Stimulated activated memory B cell treated with anti-CD40 and anti-IgM and Interleukin-4, amounts not matched to agents 10 μg/mL and 1 μg/mL and 100 μg/mL, for 72 hours (primary cell): ENCODE data around the gene TNNT1.

Experiments
- ATAC-seq: fragments of 150-1000 bp; cut with Tn5 transposase; 2 replicates; pipeline ENCODE4 v1.10.0; 2021
- H3K27ac Mint-ChIP-seq: one replicate; pipeline ENCODE4 v1.8.0; 2022; ENCODE audit warnings: mild to moderate bottlenecking, mixed read lengths
- H3K27me3 Mint-ChIP-seq: one replicate; pipeline ENCODE4 v1.8.0; 2022; ENCODE audit warnings: mixed read lengths
- H3K36me3 Mint-ChIP-seq: one replicate; pipeline ENCODE4 v1.8.0; 2022; ENCODE audit warnings: mixed read lengths
- H3K4me1 Mint-ChIP-seq: one replicate; pipeline ENCODE4 v1.8.0; 2022; ENCODE audit warnings: mixed read lengths
- H3K4me3 Mint-ChIP-seq: one replicate; pipeline ENCODE4 v1.8.0; 2022; ENCODE audit warnings: mild to moderate bottlenecking, moderate library complexity, mixed read lengths
- H3K9me3 Mint-ChIP-seq: one replicate; pipeline ENCODE4 v1.8.0; 2022; ENCODE audit warnings: mixed read lengths

Gene TNNT1

GRCh38 chr19:55133639-55134444 is 15.2 kb downstream of the TNNT1 start:
- peak; percentile 74 for ATAC-seq
- H3K27me3 Mint-ChIP-seq = peaks cover 69% of the 10 kb centered on the region
- peak overlapping the region; percentile 35 for H3K4me3 Mint-ChIP-seq
- no peak overlapping the region for H3K27ac Mint-ChIP-seq
- H3K4me1 Mint-ChIP-seq = peaks cover 16% of the 10 kb centered on the region
- H3K9me3 Mint-ChIP-seq = no peaks in the 10 kb centered on the region
- H3K36me3 Mint-ChIP-seq = no peaks in the 10 kb centered on the region

- H3K9me3 Mint-ChIP-seq = no peaks in the 10 kb centered on the region
- no peaks in the 10 kb centered on the region for H3K36me3 Mint-ChIP-seq
- no peak overlapping the region for H3K27ac Mint-ChIP-seq
- H3K4me1 Mint-ChIP-seq = peaks cover 16% of the 10 kb centered on the region
- H3K27me3 Mint-ChIP-seq = peaks cover 69% of the 10 kb centered on the region
- no peak overlapping the region for H3K4me3 Mint-ChIP-seq
- ATAC-seq = no peak
Observed at GRCh38 chr19:55132453-55133129, 16.4 kb downstream of the TNNT1 start.

- no peak overlapping the region for H3K4me3 Mint-ChIP-seq
- H3K36me3 Mint-ChIP-seq = no peaks in the 10 kb centered on the region
- no peak overlapping the region for H3K27ac Mint-ChIP-seq
- H3K9me3 Mint-ChIP-seq = no peaks in the 10 kb centered on the region
- peaks cover 69% of the 10 kb centered on the region for H3K27me3 Mint-ChIP-seq
- peaks cover 16% of the 10 kb centered on the region for H3K4me1 Mint-ChIP-seq
- no peak for ATAC-seq
Observed at GRCh38 chr19:55131421-55131820, 17.6 kb downstream of the TNNT1 start.

GRCh38 chr19:55119053-55119452 is 30.0 kb downstream of the TNNT1 start:
- H3K4me3 Mint-ChIP-seq = peak overlapping the region; percentile 5
- no peak overlapping the region for H3K27ac Mint-ChIP-seq
- peaks cover 29% of the 10 kb centered on the region for H3K4me1 Mint-ChIP-seq
- H3K9me3 Mint-ChIP-seq = no peaks in the 10 kb centered on the region
- no peak for ATAC-seq
- H3K36me3 Mint-ChIP-seq = peaks cover 6% of the 10 kb centered on the region
- H3K27me3 Mint-ChIP-seq = peaks cover 15% of the 10 kb centered on the region

DNA sequence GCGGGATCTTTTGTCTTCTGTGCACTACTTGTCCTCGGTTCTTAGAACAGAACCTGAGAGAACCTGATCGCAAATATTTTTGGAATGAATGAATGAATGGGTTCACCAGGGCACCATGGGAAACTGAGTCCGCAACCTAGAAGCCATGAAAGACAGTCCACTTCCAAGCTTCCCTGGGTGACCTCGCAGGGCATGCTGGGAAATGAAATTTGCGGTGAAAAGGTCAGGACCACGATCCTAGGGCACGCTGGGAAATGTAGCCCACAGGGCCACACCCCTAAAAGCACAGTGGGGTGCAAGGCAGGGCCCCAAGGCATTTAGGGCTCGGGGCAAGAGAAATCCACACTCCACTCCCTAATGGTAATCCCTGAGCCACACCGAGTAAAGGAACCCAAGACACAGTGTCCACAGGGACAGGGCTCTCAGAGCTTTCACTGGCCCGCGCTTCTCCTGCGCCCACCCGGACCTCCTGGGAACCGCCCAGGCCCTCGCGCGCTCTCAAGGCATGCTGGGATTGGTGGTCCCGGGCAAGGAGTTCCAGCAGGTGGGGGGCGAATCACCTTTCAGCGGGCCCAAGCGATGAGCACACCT is 30.5 kb downstream of the TNNT1 start:
- no peak for ATAC-seq
- Mint-ChIP-seq H3K36me3 (peaks cover 6% of the 10 kb centered on the region), H3K4me3 (peak overlapping the region; percentile 89), H3K9me3 (no peaks in the 10 kb centered on the region), H3K27me3 (peaks cover 10% of the 10 kb centered on the region), H3K4me1 (peaks cover 35% of the 10 kb centered on the region), H3K27ac (peak overlapping the region; percentile 87)

DNA sequence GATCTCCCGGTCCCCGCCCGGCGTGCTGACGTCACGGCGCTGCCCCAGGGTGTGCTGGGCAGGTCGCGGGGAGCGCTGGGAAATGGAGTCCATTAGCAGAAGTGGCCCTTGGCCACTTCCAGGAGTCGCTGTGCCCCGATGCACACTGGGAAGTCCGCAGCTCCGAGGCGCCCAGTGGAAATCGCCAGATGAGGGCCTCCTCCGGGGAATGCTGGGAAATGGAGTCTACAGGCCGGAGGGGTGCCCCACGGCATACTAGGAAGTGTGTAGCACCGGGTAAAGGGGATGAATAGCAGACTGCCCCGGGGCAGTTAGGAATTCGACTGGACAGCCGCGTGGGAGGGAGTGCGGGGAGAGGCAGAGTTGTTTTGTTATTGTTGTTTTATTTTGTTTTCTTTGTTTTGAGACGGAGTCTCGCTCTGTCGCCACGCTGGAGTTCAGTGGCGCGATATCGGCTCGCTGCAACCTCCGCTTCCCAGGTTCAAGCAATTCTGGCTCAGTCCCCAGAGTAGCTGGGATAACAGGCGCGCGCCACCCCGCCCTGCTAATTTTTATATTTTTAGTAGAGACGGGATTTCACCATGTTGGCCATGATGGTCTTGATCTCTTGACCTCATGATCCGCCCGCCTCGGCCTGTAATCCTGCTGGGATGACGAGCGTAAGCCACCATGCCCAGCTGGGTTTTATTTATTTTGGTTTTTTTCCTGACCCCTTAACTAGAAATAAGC is 31.2 kb downstream of the TNNT1 start:
- H3K4me3 Mint-ChIP-seq = peak overlapping the region; percentile 89
- H3K36me3 Mint-ChIP-seq = peaks cover 6% of the 10 kb centered on the region
- H3K27me3 Mint-ChIP-seq = peaks cover 3% of the 10 kb centered on the region
- ATAC-seq = peak; percentile 97
- H3K27ac Mint-ChIP-seq = peak overlapping the region; percentile 87
- H3K4me1 Mint-ChIP-seq = peaks cover 41% of the 10 kb centered on the region
- no peaks in the 10 kb centered on the region for H3K9me3 Mint-ChIP-seq

- peak within 1 kb of the TSS; percentile 89 for H3K4me3 Mint-ChIP-seq
- H3K36me3 Mint-ChIP-seq = peaks cover 6% of the 10 kb centered on the region
- no peaks in the 10 kb centered on the region for H3K27me3 Mint-ChIP-seq
- no peaks in the 10 kb centered on the region for H3K9me3 Mint-ChIP-seq
- peak; percentile 40 for ATAC-seq
- H3K27ac Mint-ChIP-seq = peak within 1 kb of the TSS; percentile 87
- peaks cover 42% of the 10 kb centered on the region for H3K4me1 Mint-ChIP-seq
Observed at GRCh38 chr19:55116859-55117662, 31.9 kb downstream of the TNNT1 start, which contains the start of gene PPP1R12C. Gene PPP1R12C, minus strand, starts transcription at chr19:55117637. Its CDS starts 94 bp downstream, at chr19:55117543.

GRCh38 chr19:55116232-55116858 is 32.7 kb downstream of the TNNT1 start:
- no peaks in the 10 kb centered on the region for H3K9me3 Mint-ChIP-seq

DNA sequence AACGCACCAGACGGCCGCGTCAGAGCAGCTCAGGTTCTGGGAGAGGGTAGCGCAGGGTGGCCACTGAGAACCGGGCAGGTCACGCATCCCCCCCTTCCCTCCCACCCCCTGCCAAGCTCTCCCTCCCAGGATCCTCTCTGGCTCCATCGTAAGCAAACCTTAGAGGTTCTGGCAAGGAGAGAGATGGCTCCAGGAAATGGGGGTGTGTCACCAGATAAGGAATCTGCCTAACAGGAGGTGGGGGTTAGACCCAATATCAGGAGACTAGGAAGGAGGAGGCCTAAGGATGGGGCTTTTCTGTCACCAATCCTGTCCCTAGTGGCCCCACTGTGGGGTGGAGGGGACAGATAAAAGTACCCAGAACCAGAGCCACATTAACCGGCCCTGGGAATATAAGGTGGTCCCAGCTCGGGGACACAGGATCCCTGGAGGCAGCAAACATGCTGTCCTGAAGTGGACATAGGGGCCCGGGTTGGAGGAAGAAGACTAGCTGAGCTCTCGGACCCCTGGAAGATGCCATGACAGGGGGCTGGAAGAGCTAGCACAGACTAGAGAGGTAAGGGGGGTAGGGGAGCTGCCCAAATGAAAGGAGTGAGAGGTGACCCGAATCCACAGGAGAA is 33.5 kb downstream of the TNNT1 start:
- no peaks in the 10 kb centered on the region for H3K27me3 Mint-ChIP-seq
- ATAC-seq = no peak
- peak overlapping the region; percentile 87 for H3K27ac Mint-ChIP-seq
- peaks cover 12% of the 10 kb centered on the region for H3K36me3 Mint-ChIP-seq
- no peaks in the 10 kb centered on the region for H3K9me3 Mint-ChIP-seq
- peak overlapping the region; percentile 88 for H3K4me3 Mint-ChIP-seq
- peaks cover 48% of the 10 kb centered on the region for H3K4me1 Mint-ChIP-seq

More at GRCh38 chr19:55116232-55116858, 32.7 kb downstream of the TNNT1 start:
- peaks cover 6% of the 10 kb centered on the region for H3K36me3 Mint-ChIP-seq
- H3K4me3 Mint-ChIP-seq = peak overlapping the region; percentile 88
- peak; percentile 34 for ATAC-seq
- H3K27ac Mint-ChIP-seq = peak overlapping the region; percentile 87
- H3K4me1 Mint-ChIP-seq = peaks cover 42% of the 10 kb centered on the region
- H3K27me3 Mint-ChIP-seq = no peaks in the 10 kb centered on the region

GRCh38 chr19:55114566-55115145 is 34.4 kb downstream of the TNNT1 start:
- Mint-ChIP-seq H3K27me3 (no peaks in the 10 kb centered on the region), H3K36me3 (peaks cover 20% of the 10 kb centered on the region), H3K9me3 (no peaks in the 10 kb centered on the region), H3K27ac (no peak overlapping the region), H3K4me3 (peak overlapping the region; percentile 59), H3K4me1 (peaks cover 53% of the 10 kb centered on the region)
- ATAC-seq = no peak

DNA sequence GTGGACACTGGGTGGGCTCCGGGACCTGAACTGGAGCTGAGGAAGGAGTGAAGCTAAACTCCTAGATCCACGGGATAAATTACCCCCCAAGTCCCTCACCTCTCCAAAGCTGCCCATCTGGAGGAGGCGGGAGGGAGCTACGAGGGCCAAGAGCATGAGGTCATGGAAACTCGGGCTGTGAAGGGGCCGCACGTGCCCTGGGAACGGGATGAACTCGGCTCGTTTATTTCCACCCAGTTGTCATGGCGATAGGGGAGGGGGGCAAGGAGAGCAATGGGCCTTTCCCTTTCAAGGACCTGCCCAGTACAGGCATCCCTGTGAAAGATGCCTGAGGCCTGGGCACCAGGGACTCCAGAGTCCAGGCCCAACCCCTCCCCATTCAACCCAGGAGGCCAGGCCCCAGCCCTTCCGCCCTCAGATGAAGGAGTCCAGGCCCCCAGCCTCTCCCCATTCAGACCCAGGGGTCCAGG is 35.4 kb downstream of the TNNT1 start:
- no peak for ATAC-seq
- H3K27me3 Mint-ChIP-seq = no peaks in the 10 kb centered on the region
- peaks cover 30% of the 10 kb centered on the region for H3K36me3 Mint-ChIP-seq
- no peak overlapping the region for H3K4me3 Mint-ChIP-seq
- no peaks in the 10 kb centered on the region for H3K9me3 Mint-ChIP-seq
- H3K4me1 Mint-ChIP-seq = peaks cover 53% of the 10 kb centered on the region
- no peak overlapping the region for H3K27ac Mint-ChIP-seq

DNA sequence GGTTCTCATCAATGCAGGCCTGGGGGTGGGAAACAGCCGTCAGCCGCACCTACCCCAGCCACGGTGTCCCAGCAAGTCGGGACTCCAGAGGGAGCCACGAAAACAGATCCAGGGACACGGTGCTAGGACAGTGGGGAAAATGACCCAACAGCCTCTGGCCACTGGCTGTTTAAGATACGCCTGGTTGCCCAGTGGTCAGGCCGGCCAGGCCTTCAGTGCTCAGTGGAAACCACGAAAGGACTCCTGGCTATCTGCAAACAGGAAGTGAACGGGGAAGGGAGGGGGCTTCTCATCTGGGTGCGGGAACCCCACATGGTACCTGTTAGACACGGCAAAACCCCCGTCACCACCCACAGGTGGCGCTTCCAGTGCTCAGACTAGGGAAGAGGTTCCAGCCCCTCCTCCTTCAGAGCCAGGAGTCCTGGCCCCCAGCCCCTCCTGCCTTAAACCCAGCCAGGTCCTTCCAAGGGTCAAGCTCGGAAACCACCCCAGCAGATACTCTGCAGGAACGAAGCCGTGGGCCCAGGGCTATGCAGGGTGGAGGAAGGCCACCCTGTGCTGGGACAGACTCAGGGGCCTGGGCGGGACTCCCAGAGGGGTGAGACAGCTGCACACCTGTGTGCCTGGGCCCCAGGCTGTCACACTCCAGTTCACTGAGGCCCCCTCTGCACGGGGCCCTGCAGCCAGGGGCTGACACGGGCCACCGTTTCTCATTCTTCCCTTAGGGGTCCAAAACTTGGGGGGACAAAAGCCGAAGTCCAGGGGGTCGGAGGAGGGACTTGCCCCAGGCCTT is 36.0 kb downstream of the TNNT1 start:
- no peak for ATAC-seq
- H3K27ac Mint-ChIP-seq = peak overlapping the region; percentile 9
- H3K9me3 Mint-ChIP-seq = no peaks in the 10 kb centered on the region
- H3K4me3 Mint-ChIP-seq = no peak overlapping the region
- H3K36me3 Mint-ChIP-seq = peaks cover 35% of the 10 kb centered on the region
- no peaks in the 10 kb centered on the region for H3K27me3 Mint-ChIP-seq
- H3K4me1 Mint-ChIP-seq = peaks cover 53% of the 10 kb centered on the region
